Left renal pelvis (tissue), 4 donors: Measurements from ENCODE around the gene CDIPT. TPM values are rescaled to one million over a fixed set of nuclear protein-coding genes. Genes with fewer than 3 reads are reported as not detected.
"Not testable (repeated sequence)": the region's sequence is repeated elsewhere in the genome, so short reads cannot be mapped to it uniquely, and the experiment has no call there.

ENCODE experiments used
- DNase-seq, 4 donors: peaks; one replicate each; pipeline ENCODE4 v3.0.0-alpha.2; 2013; ENCODE audit warnings: low read depth in 4 of 4, low spot score in 3 of 4
- polyA plus RNA-seq, 4 donors: library from polyadenylated mRNA; unstranded; fragments of 120-200 nt; gene quantifications; one replicate each; pipeline ENCODE4 v1.2.1, GENCODE V29; 2013; ENCODE audit not compliant: insufficient read length in 4 of 4

CDIPT gene
- polyA plus RNA-seq, 4 donors: 79.6 to 114 (median 96.8) TPM

DNA sequence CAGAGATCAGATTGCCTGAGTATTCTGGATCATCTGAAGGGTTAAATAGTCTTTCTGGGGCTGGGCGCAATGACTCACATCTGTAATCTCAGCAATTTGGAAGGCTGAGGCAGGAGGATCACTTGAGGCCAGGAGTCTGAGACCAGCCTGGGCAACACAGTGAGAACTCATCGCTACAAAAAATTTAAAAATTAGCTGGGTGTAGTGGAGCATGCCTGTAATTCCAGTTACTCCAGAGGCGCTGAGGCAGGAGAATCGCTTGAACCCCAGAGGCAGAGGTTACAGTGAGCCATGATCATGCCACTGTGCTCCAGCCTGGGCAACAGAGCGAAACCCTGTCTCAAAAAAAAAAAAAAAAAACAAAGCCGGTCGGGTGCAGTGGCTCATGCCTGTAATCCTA, 27.1 kb downstream of the CDIPT start:
- no peak for DNase-seq

DNA sequence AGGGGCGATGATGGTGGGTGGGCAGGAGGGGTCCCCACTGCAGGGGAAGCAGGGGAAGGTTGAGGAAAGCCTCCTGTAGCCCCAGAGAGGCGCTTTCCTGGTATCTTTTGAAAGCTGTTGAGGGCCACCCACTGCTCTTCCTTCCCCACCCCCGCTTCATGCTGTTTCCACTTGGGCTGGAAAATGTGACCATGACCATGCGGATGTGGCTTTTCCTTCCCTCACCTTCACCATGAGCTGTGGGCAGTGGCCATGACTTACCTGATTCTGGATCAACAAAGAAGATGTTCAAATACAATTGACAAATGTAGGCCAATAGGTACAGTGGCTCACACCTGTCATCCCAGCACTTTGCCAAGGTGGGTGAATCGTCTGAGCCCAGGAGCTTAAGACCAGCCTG, 28.9 kb downstream of the CDIPT start:
- DNase-seq: no peak

DNA sequence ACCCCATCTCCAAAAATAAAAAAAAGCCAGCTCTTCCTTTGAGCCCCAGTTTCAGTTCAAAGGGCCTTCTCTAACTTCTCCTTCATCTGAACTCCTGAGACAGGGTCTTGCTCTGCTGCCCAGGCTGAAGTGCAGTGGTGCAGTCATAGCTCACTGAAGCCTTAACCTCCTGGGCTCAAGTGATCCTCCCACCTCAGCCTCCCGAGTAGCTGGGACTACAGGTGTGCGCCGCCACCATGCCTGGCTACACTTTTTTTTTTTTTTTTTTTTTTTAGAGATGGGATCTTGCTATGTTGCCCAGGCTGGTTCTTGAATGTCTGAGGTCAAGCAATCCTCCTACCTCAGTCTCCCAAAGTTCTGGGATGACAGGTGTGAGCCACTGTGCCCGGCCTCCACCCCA, 29.8 kb downstream of the CDIPT start:
- not testable (repeated sequence) for DNase-seq

DNA sequence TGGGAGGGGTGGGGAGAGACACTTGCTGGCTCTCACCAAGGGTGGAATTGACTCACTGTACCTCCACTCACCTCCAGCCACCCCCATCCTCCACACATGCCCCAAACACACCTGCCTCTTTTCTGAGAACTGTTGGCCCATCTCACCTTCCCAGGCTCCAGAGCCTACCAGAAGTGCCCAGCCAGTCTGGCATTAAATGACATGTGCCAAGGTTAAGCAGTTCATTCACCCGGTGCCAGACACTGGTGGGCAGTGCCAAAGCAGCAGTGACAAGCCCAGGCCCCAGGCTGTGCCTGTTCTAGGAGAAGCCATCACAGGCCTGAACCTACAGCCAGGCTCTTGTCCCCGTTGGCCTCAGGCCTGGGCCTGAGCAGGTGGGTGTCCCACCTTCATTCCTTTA, 31.5 kb downstream of the CDIPT start:
- DNase-seq: no peak

DNA sequence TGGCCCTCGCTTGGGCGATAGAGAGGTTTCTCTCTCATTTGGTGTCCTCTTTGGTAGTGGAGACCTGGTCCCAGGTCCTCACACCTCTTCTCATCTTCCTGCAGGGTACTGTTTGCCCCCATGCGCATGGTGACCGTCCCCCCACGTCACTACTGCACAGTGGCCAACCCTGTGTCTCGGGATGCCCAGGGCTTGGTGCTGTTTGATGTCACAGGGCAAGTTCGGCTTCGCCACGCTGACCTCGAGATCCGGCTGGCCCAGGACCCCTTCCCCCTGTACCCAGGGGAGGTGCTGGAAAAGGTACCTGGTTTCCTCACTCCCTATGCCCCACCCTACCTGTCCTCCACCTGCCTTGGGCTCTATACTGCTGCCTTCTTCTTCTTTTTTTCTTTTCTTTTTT, 32.3 kb downstream of the CDIPT start:
- no peak for DNase-seq

DNA sequence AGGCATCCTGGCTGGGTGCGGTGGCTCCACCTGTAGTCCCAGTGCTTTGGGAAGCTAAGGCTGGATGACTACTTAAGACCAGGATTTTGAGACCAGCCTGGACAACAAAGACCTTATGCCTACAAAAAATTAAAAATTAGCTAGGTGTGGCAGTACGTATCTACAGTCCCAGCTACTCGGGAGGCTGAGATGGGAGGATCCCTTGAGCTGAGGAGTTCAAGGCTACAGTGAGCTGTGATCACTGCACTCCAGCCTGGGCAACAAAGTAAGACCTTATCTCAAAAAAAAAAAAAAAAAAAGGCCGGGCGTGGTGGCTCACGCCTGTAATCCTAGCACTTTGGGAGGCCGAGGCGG, 36.7 kb downstream of the CDIPT start:
- no peak for DNase-seq

DNA sequence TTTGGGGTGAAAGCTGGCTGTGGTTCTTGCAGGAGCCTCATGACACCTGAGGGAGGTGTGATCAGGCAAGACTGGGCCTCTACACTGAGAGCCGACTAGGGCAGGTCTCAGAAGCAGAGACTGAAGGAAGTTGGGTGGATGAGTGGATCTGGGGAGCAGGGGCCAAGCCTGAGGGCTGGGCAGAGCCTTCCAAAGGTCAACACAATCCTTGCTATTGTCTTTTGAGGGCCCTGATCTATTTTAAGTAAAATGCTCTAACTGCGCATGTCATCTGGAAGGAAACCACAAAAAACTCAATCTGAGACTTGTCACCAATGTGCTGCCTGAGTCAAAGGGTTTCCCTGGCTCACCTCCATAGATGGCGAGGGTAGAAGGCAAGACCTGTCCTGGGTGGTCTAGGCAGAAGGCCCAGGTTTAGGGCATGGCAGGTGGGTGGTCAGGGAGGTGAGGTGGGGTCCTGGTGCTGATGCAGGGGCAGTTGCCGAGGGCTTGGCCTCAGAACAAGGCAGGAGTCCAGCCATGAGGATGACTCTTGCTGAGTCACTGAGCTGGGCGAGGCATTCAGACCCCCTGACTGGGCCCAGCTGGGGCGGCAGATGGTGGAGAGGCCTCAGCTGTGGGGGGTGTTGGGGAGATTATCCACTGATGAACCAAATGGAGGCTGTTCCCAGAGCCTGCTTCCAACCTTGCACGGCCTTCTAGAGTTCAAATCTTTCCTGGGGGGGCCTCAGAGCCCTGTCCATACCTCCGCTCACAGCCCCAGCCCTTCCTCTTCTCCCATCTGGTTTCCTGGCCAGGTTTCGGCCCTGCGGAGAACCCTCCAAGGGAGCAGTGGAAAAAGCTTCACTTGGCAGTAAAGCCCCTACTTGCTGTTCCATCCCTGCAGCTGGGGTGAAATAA, 37.6 kb downstream of the CDIPT start:
- DNase-seq: no peak

DNA sequence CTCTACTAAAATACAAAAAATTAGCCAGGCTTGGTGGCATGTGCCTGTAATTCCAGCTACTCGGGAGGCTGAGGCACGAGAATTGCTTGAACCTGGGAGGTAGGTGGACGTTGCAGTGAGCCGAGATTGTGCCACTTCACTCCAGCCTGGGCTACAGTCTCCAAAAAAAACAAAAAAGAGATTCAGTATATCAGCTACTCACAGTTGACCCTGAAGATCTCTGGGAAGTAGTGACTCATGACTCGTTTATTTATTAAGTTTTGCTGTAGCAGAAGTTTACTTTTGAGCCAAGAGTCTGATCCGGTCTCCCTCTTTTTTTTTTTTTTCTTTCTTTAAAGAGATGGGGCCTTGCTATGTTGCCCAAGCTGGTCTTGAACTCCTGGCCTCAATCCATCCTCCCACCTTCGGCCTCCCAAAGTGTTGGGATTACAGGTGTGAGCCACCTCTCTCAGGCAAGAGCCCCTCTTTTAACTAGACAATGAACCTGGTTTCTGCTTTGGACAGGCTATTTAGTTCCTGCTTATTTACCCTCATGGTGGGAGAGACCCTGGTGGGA, 38.4 kb downstream of the CDIPT start:
- DNase-seq: no peak

DNA sequence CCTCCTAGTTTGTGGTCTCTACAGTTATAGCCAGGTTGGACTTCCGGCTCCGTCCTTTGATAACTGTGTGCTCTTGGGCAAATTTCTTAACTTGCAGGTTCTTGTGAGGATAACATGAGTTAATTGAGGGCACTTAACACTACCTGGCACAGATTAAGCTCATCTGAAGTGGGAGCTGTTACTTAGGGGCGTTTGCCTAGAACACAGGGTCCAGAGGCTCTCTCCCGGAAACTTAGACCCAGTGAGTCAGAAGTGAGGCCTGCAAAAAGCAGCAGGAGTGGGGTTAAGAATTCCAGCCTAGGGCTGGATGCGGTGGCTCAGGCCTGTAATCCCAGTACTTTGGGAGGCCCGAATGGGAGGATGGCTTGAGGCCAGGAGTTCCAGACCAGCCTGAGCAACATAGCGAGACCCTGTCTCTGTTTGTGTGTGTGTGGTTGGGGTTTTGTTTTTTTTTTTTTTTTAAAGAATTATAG, 41.3 kb downstream of the CDIPT start:
- DNase-seq: no peak

DNA sequence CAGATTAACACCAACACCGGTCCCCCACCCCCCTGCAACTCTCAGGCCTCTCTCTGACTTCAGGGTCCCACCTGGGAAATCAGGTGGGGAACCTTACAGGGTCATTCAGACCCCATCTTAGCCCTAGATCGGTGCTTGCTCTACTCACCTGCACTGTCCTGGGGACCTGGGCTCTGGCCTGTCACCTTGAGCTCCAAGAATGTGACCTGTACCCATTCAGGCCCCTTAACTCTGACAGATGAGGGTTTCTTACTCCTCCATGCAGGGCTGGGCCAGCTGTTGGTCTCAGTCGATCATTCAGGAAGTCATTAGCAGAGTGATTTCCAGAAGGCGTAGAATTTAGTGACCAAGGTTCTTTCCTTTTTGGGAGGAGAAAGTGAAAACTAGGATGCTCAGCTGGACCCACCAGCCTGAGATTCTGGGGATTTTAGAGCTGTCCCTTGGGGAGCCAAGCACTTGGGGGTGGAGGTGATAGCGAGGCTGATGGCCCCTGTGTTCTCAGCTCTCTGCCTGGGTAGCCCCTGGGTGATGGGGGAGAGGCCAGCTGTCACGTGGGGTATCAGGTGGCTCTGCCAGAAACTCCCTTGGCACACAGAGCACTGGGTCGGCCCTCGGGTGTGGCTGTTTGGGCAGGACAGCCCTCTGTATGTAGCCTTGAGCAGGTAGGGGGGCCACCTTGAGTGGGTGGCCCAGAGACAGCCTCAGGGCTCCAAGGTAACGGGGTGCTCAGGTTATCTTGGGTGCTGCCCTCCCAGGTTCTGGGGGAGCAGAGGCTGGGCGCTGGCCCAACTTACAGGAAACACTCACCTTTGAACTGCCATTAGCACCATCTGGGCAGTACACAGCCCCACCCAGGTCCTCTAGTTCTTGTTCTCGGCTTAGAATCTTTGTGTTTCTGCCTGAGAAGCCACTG, 42.0 kb downstream of the CDIPT start:
- no peak for DNase-seq

DNA sequence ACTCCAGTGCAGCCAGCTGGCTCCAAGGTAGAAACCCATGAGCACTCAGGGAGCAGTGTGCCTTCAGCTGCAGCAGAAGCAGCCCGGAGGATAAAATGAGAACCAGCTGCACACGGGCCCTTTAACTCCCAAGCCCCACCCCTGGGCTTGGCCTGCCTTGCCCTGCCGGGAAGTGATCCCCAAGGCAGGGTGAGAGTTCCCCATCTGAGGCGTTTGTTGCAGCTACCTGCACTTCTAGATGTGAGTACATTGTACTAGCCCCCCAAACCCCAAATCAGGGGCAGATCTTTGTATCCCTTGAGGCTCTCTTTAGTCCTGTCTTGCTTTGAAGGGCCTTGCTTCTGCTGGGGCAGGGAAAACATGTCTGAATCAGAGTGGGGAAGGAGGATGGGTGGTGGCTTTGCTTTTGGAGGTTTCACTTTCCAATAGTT, 42.7 kb downstream of the CDIPT start, which contains the start of gene MVP:
Gene MVP (plus strand): TSS at position 192 of the 431 bp plus-strand sequence. CDS start 10,088 bp downstream, outside the sequence.
- DNase-seq: no peak

DNA sequence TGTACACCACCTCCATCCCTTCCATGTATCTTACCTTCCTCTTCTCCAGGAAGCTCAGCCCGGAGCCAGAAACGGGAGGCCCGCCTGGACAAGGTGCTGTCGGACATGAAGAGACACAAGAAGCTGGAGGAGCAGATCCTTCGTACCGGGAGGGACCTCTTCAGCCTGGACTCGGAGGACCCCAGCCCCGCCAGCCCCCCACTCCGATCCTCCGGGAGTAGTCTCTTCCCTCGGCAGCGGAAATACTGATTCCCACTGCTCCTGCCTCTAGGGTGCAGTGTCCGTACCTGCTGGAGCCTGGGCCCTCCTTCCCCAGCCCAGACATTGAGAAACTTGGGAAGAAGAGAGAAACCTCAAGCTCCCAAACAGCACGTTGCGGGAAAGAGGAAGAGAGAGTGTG, 43.5 kb downstream of the CDIPT start:
- no peak for DNase-seq

DNA sequence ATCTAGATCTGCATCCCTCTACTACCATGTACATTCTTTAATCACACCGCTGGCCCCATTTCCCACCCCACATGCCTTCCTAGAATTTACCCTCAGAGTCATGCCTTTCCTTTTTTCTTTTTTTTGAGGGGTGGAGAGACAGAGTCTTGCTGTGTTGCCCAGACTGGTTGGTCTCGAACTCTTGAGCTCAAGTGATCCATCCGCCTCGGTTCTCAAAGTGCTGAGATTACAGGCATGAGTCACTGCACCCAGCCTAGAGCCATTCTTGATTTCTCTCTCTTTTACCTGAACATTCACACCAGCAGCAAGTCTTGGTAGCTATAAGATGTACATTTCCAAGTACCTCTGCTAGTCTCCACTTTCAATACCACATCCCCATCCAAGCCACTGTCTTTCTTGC, 44.9 kb downstream of the CDIPT start:
- DNase-seq: no peak

DNA sequence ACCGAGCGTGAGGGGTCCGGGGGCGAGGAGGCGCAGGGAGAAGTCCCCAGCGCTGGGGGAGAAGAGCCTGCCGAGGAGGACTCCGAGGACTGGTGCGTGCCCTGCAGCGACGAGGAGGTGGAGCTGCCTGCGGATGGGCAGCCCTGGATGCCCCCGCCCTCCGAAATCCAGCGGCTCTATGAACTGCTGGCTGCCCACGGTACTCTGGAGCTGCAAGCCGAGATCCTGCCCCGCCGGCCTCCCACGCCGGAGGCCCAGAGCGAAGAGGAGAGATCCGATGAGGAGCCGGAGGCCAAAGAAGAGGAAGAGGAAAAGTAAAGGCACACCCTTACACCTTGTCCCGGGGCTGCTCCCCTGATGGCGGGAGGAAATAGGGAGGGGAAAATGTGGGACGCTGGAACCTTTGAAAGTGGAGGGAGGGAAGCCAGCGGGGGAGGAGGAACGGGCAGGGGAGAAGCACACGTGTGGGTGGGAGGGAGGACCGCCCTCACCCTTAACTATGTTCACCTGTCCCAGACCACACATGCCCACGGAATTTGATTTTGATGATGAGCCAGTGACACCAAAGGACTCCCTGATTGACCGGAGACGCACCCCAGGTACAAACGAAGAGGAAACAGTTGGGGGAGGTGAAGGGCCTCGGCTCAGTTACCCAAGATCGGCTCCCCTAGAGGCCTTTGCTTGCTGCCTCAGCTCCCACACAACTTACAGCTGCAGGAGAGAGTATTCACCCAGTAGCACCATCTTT, 46.2 kb downstream of the CDIPT start:
- no peak for DNase-seq

DNA sequence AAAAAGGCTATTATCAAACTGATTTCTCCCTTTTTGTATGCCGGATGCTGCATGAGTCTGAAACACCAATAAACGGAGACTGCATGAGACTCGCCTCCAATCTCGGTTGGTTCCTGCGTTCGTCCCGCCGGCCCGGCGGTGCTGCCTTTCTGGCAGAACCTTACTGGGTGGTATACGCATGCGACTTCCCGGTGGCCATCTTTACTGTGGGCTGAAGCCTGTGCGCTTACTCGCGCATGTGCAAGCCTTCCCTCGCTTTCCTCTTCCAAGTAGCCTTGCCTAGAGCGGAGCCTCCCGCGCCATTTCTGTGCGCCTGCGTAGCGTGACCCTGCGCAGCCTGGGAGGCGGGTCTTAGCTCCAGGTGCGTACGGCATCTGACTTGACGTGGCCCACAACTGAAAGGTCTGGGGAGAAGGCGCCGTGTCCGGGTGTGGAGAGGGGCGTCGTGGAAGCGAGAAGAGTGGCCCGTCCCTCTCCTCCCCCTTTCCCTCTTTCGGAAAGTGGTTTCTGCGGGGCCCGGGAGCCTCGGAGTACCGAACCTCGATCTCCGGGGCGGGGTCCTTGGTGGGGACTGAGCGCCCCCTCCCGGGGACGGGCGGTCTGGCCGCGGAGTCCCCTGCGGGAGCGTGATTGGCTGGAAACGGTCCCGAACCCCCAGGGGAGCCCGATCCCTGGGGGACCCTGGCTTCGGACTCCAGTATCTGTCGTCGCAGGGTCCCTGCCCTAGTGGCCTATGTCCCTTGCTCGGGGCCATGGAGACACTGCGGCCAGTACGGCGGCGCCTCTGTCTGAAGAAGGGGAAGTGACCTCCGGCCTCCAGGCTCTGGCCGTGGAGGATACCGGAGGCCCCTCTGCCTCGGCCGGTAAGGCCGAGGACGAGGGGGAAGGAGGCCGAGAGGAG, 47.0 kb downstream of the CDIPT start, which contains the start of gene PAGR1:
Gene PAGR1 (plus strand): TSS at position 360 of the 901 bp plus-strand sequence. CDS start 374 bp downstream, at position 734.
- peak; percentile 97 to 98 (median 98) for DNase-seq

DNA sequence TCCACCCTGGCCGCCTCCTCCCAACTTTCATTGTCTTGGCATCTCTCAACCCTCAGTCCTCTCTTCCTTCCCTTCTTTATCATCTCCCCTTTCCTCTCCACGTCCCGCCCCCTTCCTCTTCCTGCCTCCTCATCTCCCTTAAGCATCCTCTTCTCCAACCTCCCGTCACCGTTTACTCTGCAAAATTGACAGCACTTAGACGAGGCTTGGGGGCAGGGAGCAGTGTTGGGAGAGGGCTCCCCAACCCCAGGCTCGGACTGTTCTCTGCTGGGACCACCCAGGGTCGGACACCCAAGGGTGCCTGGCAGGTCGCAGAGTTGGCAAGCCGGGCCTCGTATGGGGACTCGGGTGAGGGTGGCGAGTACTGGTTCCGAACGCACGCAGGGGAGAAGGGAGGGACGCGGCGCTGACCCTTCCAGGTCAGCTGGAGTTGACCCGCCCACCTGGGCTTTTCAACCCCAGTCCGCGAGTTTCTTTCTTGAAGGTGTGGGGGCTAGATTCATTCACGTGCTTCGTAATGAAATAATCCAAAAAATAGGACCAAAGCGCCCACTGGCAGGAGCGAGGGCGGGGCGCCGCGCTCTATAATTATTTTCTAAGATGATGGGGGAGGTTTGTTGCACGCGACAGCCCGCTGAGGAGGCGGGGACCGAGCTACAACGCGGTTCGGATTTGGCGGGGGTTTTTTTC, 47.8 kb downstream of the CDIPT start:
- no peak for DNase-seq

DNA sequence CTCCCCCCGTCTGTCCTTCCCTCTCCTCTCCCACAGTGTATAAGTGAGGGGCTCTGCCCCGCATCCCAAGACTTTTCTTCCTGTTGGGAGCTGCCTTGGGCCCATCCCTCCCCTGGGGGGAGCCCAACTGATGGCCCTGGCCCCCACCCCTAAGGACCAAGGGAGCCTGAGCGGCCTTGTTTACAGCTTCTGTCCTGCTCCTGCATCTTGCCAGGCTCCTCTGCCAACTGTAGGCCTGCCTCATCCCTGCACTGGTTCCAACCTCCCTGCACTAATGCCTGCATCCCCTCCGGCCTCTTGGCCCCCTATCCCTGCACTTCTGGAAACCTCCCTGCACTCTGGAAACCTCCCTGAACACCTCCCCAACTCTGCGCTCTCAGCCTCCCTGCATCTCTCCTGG, 48.4 kb downstream of the CDIPT start:
- DNase-seq: no peak
